OCI-LY1 (cell line): ENCODE measurements around the gene CLVS2.

Experiments
- H2AFZ ChIP-seq: fragments of 200-600 bp; sonication (generic), shearing (Covaris generic); 2 replicates; pipeline ENCODE4 v1.6.0; 2014; ENCODE audit warnings: antibody characterized with exemption, mild to moderate bottlenecking, low read length
- H3F3A ChIP-seq: fragments of 200-600 bp; sonication (generic), shearing (Covaris generic); 2 replicates; pipeline ENCODE4 v1.6.0; 2014; ENCODE audit warnings: mild to moderate bottlenecking, antibody characterized with exemption, low read length, moderate library complexity; ENCODE audit not compliant: insufficient read depth
- H3K27ac ChIP-seq: fragments of 200-600 bp; sonication (generic); 2 replicates; pipeline ENCODE4 v1.5.1; 2014; ENCODE audit warnings: low read length, mixed run types, mild to moderate bottlenecking, low read depth; ENCODE audit not compliant: poor library complexity, severe bottlenecking
- H3K27me3 ChIP-seq: fragments of 200-600 bp; sonication (generic); 2 replicates; pipeline ENCODE4 v1.6.0; 2014; ENCODE audit warnings: antibody characterized with exemption, mild to moderate bottlenecking, low read length, moderate library complexity; ENCODE audit not compliant: insufficient read depth
- H3K36me3 ChIP-seq: fragments of 200-600 bp; sonication (generic); 2 replicates; pipeline ENCODE4 v1.6.1; 2014; ENCODE audit warnings: mild to moderate bottlenecking, antibody characterized with exemption, low read length, moderate library complexity, mixed read lengths; ENCODE audit not compliant: insufficient read depth
- H3K4me1 ChIP-seq: fragments of 200-600 bp; sonication (generic); 2 replicates; pipeline ENCODE4 v1.5.1; 2014; ENCODE audit warnings: mild to moderate bottlenecking, low read length, moderate library complexity; ENCODE audit not compliant: insufficient read depth, severe bottlenecking
- H3K4me2 ChIP-seq: fragments of 200-600 bp; sonication (generic), shearing (Covaris generic); 2 replicates; pipeline ENCODE4 v1.6.1; 2014; ENCODE audit warnings: low read length
- H3K4me3 ChIP-seq: fragments of 200-600 bp; sonication (generic); 2 replicates; pipeline ENCODE4 v1.5.1; 2014; ENCODE audit warnings: low read length, low read depth, mild to moderate bottlenecking, mixed read lengths; ENCODE audit not compliant: poor library complexity, severe bottlenecking
- H3K79me2 ChIP-seq: fragments of 200-600 bp; shearing (Covaris generic); 2 replicates; pipeline ENCODE4 v1.6.1; 2016; ENCODE audit warnings: mixed run types, low read length, mixed read lengths; ENCODE audit not compliant: insufficient read depth
- H3K9ac ChIP-seq: fragments of 200-600 bp; sonication (generic), shearing (Covaris generic); 2 replicates; pipeline ENCODE4 v1.6.1; 2014; ENCODE audit warnings: mild to moderate bottlenecking, low read length, mixed read lengths
- H3K9me2 ChIP-seq: fragments of 200-600 bp; sonication (generic), shearing (Covaris generic); 2 replicates; pipeline ENCODE4 v1.6.1; 2014; ENCODE audit warnings: low read depth, mild to moderate bottlenecking, low read length, mixed read lengths
- H3K9me3 ChIP-seq: fragments of 200-600 bp; shearing (Covaris generic); 2 replicates; pipeline ENCODE4 v1.6.1; 2014; ENCODE audit warnings: low read length, mixed read lengths
- H4K20me1 ChIP-seq: fragments of 200-600 bp; sonication (generic), shearing (Covaris generic); 2 replicates; pipeline ENCODE4 v1.6.0; 2016; ENCODE audit warnings: mild to moderate bottlenecking, low read length; ENCODE audit not compliant: insufficient read depth
- CTCF ChIP-seq: fragments of 200-600 bp; sonication (generic), shearing (Covaris generic); IDR thresholded peaks from 2 replicates; pipeline ENCODE4 v1.5.1; 2017; ENCODE audit warnings: mild to moderate bottlenecking, antibody characterized with exemption, low read length, moderate library complexity, mixed read lengths
- EZH2 ChIP-seq: fragments of 200-600 bp; sonication (generic), shearing (Covaris generic); IDR thresholded peaks from 2 replicates; pipeline ENCODE4 v1.8.0; 2017; ENCODE audit warnings: borderline replicate concordance, mixed run types, mild to moderate bottlenecking, antibody characterized with exemption, low read length, moderate library complexity, mixed read lengths

Gene CLVS2

GRCh38 chr6:123028263-123028662 is 32.2 kb downstream of the CLVS2 start:
- Histone ChIP-seq H3K79me2 (no peaks in the 10 kb centered on the region), H3K9me3 (no peaks in the 10 kb centered on the region), H4K20me1 (no peaks in the 10 kb centered on the region), H2AFZ (no peak overlapping the region), H3K4me3 (no peak overlapping the region), H3K36me3 (no peaks in the 10 kb centered on the region), H3K27ac (no peak overlapping the region), H3F3A (no peaks in the 10 kb centered on the region), H3K9me2 (no peaks in the 10 kb centered on the region), H3K27me3 (no peaks in the 10 kb centered on the region), H3K9ac (no peak overlapping the region), H3K4me1 (no peaks in the 10 kb centered on the region), H3K4me2 (no peak overlapping the region)
- no peak for TF ChIP-seq EZH2
- TF ChIP-seq CTCF, result no peak

GRCh38 chr6:123030282-123030681 is 34.2 kb downstream of the CLVS2 start:
- H3F3A ChIP-seq, result no peaks in the 10 kb centered on the region
- no peak overlapping the region for H3K9ac ChIP-seq
- no peaks in the 10 kb centered on the region for H3K27me3 ChIP-seq
- H2AFZ ChIP-seq, result no peak overlapping the region
- no peak overlapping the region for H3K4me3 ChIP-seq
- H4K20me1 ChIP-seq, result no peaks in the 10 kb centered on the region
- H3K4me2 ChIP-seq, result no peak overlapping the region
- no peak overlapping the region for H3K27ac ChIP-seq
- H3K4me1 ChIP-seq, result no peaks in the 10 kb centered on the region
- H3K9me2 ChIP-seq, result no peaks in the 10 kb centered on the region
- H3K36me3 ChIP-seq, result no peaks in the 10 kb centered on the region
- no peak for TF ChIP-seq CTCF
- TF ChIP-seq EZH2, result no peak
- no peaks in the 10 kb centered on the region for H3K9me3 ChIP-seq
- H3K79me2 ChIP-seq, result no peaks in the 10 kb centered on the region

GRCh38 chr6:123036648-123037047 is 40.6 kb downstream of the CLVS2 start:
- Histone ChIP-seq H3K27me3 (no peaks in the 10 kb centered on the region), H3K79me2 (no peaks in the 10 kb centered on the region), H3K9me3 (no peaks in the 10 kb centered on the region), H3K27ac (no peak overlapping the region), H3K9me2 (no peaks in the 10 kb centered on the region), H3K9ac (no peak overlapping the region), H3K4me2 (no peak overlapping the region), H2AFZ (no peak overlapping the region), H3K4me1 (no peaks in the 10 kb centered on the region), H3K36me3 (no peaks in the 10 kb centered on the region), H4K20me1 (no peaks in the 10 kb centered on the region), H3K4me3 (no peak overlapping the region), H3F3A (no peaks in the 10 kb centered on the region)
- TF ChIP-seq EZH2 (no peak), CTCF (no peak)
